ENCODE measurements around the gene ZNF709.
A peak's percentile ranks its signal among the peaks of the same experiment; 100 is the strongest.
"Not testable (repeated sequence)": the region's sequence is repeated elsewhere in the genome, so short reads cannot be mapped to it uniquely, and the experiment has no call there.

ZNF709 gene

GRCh38 chr19:12453495-12453894, 31.1 kb downstream of the ZNF709 start:
- no peak for DNase-seq (ENCODE audit: low read depth in 2 of 2)

GRCh38 chr19:12450844-12451243, 33.8 kb downstream of the ZNF709 start:
- DNase-seq (ENCODE audit: low read depth in 2 of 2), result no peak

- DNase-seq (ENCODE audit: low read depth in 2 of 2), result no peak
Observed at GRCh38 chr19:12448808-12449207, 35.8 kb downstream of the ZNF709 start.

GRCh38 chr19:12440541-12441316, 43.9 kb downstream of the ZNF709 start, which contains the start of gene ZNF443:
Gene ZNF443, minus strand, starts transcription at chr19:12441021. Its CDS starts 107 bp downstream, at chr19:12440914.
- peak; percentile 97 to 98 for DNase-seq (ENCODE audit: low read depth in 2 of 2)

- DNase-seq (ENCODE audit: low read depth in 2 of 2), result peak; percentile 36 to 57
Observed at GRCh38 chr19:12439686-12440540, 44.7 kb downstream of the ZNF709 start.

- DNase-seq (ENCODE audit: low read depth in 2 of 2), result not testable (repeated sequence)
Observed at GRCh38 chr19:12430726-12431299, 53.8 kb downstream of the ZNF709 start.

- DNase-seq (ENCODE audit: low read depth in 2 of 2), result no peak
Observed at GRCh38 chr19:12425888-12426274, 58.7 kb downstream of the ZNF709 start.

GRCh38 chr19:12425236-12425887, 59.3 kb downstream of the ZNF709 start:
- no peak for DNase-seq (ENCODE audit: low read depth in 2 of 2)

GRCh38 chr19:12417273-12417672, 67.3 kb downstream of the ZNF709 start:
- DNase-seq (ENCODE audit: low read depth in 2 of 2), result not testable (repeated sequence)

GRCh38 chr19:12411893-12412292, 72.7 kb downstream of the ZNF709 start:
- DNase-seq (ENCODE audit: low read depth in 2 of 2), result no peak

Data from stimulated activated CD8-positive, alpha-beta memory T cell treated with anti-CD3 and anti-CD28 coated beads, Interleukin-15, amount 100 ng/mL, for 4 hours (primary cell).